HEK293 (cell line): ENCODE data around the gene MRGPRX2.

Experiments
- BCL11A ChIP-seq: fragments of 450-650 bp; formaldehyde crosslinking; IDR thresholded peaks from 2 replicates; pipeline ENCODE4 v1.5.1; 2016; ENCODE audit warnings: low read depth, missing biosample characterization, missing genetic modification characterization
- GFI1B ChIP-seq: fragments of 450-650 bp; formaldehyde crosslinking; IDR thresholded peaks from 2 replicates; pipeline ENCODE4 v1.5.1; 2016; ENCODE audit warnings: missing biosample characterization, missing genetic modification characterization
- GLI4 ChIP-seq: fragments of 450-650 bp; formaldehyde crosslinking; IDR thresholded peaks from 2 replicates; pipeline ENCODE4 v1.5.1; 2016; ENCODE audit warnings: missing biosample characterization, missing genetic modification characterization
- RBAK ChIP-seq: fragments of 450-650 bp; formaldehyde crosslinking; IDR thresholded peaks from 2 replicates; pipeline ENCODE4 v1.5.1; 2016; ENCODE audit warnings: missing biosample characterization, missing genetic modification characterization
- SCRT2 ChIP-seq: fragments of 450-650 bp; formaldehyde crosslinking; IDR thresholded peaks from 2 replicates; pipeline ENCODE4 v1.5.1; 2016; ENCODE audit warnings: missing biosample characterization, missing genetic modification characterization
- SP3 ChIP-seq: fragments of 450-650 bp; formaldehyde crosslinking; IDR thresholded peaks from 2 replicates; pipeline ENCODE4 v1.5.1; 2016; ENCODE audit warnings: missing biosample characterization, missing genetic modification characterization
- WT1 ChIP-seq: fragments of 450-650 bp; formaldehyde crosslinking; IDR thresholded peaks from 2 replicates; pipeline ENCODE4 v1.5.1; 2016; ENCODE audit warnings: missing biosample characterization, missing genetic modification characterization
- YY2 ChIP-seq: fragments of 450-650 bp; formaldehyde crosslinking; IDR thresholded peaks from 2 replicates; pipeline ENCODE4 v1.5.1; 2016; ENCODE audit warnings: missing biosample characterization, missing genetic modification characterization
- ZBTB20 ChIP-seq: fragments of 450-650 bp; formaldehyde crosslinking; IDR thresholded peaks from 2 replicates; pipeline ENCODE4 v1.5.1; 2016; ENCODE audit warnings: missing biosample characterization, missing genetic modification characterization
- ZNF157 ChIP-seq: fragments of 450-650 bp; formaldehyde crosslinking; IDR thresholded peaks from 2 replicates; pipeline ENCODE4 v1.5.1; 2016; ENCODE audit warnings: missing biosample characterization, missing genetic modification characterization
- ZNF184 ChIP-seq: fragments of 450-650 bp; IDR thresholded peaks from 2 replicates; pipeline ENCODE4 v1.5.1; 2018; ENCODE audit warnings: missing biosample characterization, mild to moderate bottlenecking, missing genetic modification characterization
- ZNF239 ChIP-seq: fragments of 450-650 bp; formaldehyde crosslinking; IDR thresholded peaks from 2 replicates; pipeline ENCODE4 v1.5.1; 2016; ENCODE audit warnings: missing biosample characterization, missing genetic modification characterization
- ZNF266 ChIP-seq: fragments of 450-650 bp; formaldehyde crosslinking; IDR thresholded peaks from 2 replicates; pipeline ENCODE4 v1.5.1; 2016; ENCODE audit warnings: missing biosample characterization, missing genetic modification characterization, low read depth
- ZNF521 ChIP-seq: fragments of 450-650 bp; formaldehyde crosslinking; IDR thresholded peaks from 2 replicates; pipeline ENCODE4 v1.5.1; 2017; ENCODE audit warnings: missing biosample characterization, mild to moderate bottlenecking, missing genetic modification characterization
- ZNF529 ChIP-seq: fragments of 450-650 bp; formaldehyde crosslinking; IDR thresholded peaks from 2 replicates; pipeline ENCODE4 v1.5.1; 2017; ENCODE audit warnings: missing genetic modification characterization, missing biosample characterization; ENCODE audit not compliant: insufficient replicate concordance
- ZNF548 ChIP-seq: fragments of 450-650 bp; formaldehyde crosslinking; IDR thresholded peaks from 2 replicates; pipeline ENCODE4 v1.5.1; 2016; ENCODE audit warnings: missing biosample characterization, missing genetic modification characterization
- ZNF561 ChIP-seq: fragments of 450-650 bp; IDR thresholded peaks from 2 replicates; pipeline ENCODE4 v1.5.1; 2018; ENCODE audit warnings: missing biosample characterization, missing genetic modification characterization, borderline replicate concordance
- ZNF596 ChIP-seq: fragments of 450-650 bp; IDR thresholded peaks from 2 replicates; pipeline ENCODE4 v1.5.0; 2018; ENCODE audit warnings: missing biosample characterization, mild to moderate bottlenecking, missing genetic modification characterization, moderate library complexity
- ZNF600 ChIP-seq: fragments of 450-650 bp; formaldehyde crosslinking; IDR thresholded peaks from 2 replicates; pipeline ENCODE4 v1.5.1; 2016; ENCODE audit warnings: missing biosample characterization, missing genetic modification characterization
- ZNF747 ChIP-seq: fragments of 450-650 bp; formaldehyde crosslinking; IDR thresholded peaks from 2 replicates; pipeline ENCODE4 v1.5.1; 2016; ENCODE audit warnings: missing biosample characterization, missing genetic modification characterization
- TF ChIP-seq, protein P1 (sequence below): fragments of 450-650 bp; formaldehyde crosslinking; IDR thresholded peaks from 2 replicates; pipeline ENCODE4 v1.5.1; 2016; ENCODE audit warnings: missing biosample characterization, missing genetic modification characterization
- TF ChIP-seq, protein P2 (sequence below): fragments of 450-650 bp; formaldehyde crosslinking; IDR thresholded peaks from 2 replicates; pipeline ENCODE4; 2016; ENCODE audit warnings: missing biosample characterization, missing genetic modification characterization
- TF ChIP-seq, protein P3 (sequence below): fragments of 450-650 bp; formaldehyde crosslinking; IDR thresholded peaks from 2 replicates; pipeline ENCODE4 v1.5.1; 2016; ENCODE audit warnings: missing biosample characterization, missing genetic modification characterization, borderline replicate concordance
- TF ChIP-seq, protein P4 (sequence below): fragments of 450-650 bp; IDR thresholded peaks from 2 replicates; pipeline ENCODE4 v1.5.1; 2018; ENCODE audit warnings: missing biosample characterization, missing genetic modification characterization
- TF ChIP-seq, protein P5 (sequence below): fragments of 450-650 bp; formaldehyde crosslinking; IDR thresholded peaks from 2 replicates; pipeline ENCODE4 v1.5.1; 2016; ENCODE audit warnings: missing biosample characterization, missing genetic modification characterization
- TF ChIP-seq, protein P6 (sequence below): sonication (generic); formaldehyde crosslinking; IDR thresholded peaks from 2 replicates; pipeline ENCODE4 v1.8.1; 2022; ENCODE audit warnings: mild to moderate bottlenecking, moderate library complexity, missing genetic modification reagents
- TF ChIP-seq, protein P7 (sequence below): fragments of 450-650 bp; formaldehyde crosslinking; IDR thresholded peaks from 2 replicates; pipeline ENCODE4 v1.5.1; 2016; ENCODE audit warnings: missing biosample characterization, missing genetic modification characterization
- TF ChIP-seq, protein P8 (sequence below): fragments of 450-650 bp; formaldehyde crosslinking; IDR thresholded peaks from 2 replicates; pipeline ENCODE4 v1.5.1; 2016; ENCODE audit warnings: missing biosample characterization, missing genetic modification characterization

MRGPRX2 gene

DNA sequence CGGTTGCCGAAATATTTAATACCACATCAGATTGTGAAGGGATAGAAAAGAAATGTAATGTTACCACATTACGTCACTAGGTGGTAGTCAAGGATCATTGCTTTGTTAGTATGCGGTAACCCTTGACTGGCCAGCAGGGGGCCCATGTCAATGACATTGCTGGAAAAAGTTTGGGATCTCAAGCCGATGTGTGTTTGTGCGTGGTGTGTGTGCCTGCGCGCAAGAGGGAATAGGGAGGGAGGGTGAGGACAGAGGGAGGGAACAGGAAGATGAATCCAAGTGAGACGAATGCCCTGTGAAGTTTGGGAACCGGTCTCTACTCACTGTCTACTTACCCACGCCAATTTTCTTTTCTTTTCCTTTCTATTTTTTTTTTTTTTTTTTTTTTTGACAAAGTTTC, 10.7 kb upstream of the MRGPRX2 start (continued):
- TF ChIP-seq ZNF184 (tag by site-specific recombination) (no peak), ZNF548 (tag by site-specific recombination) (no peak), RBAK (no peak), SP3 (tag by site-specific recombination) (no peak), ZNF561 (no peak), ZNF747 (tag by site-specific recombination) (no peak), ZNF266 (no peak), GFI1B (tag by site-specific recombination) (no peak), WT1 (tag by site-specific recombination) (no peak), ZNF521 (tag by site-specific recombination) (no peak), ZNF596 (tag by site-specific recombination) (no peak), ZBTB20 (tag by site-specific recombination) (no peak), ZNF529 (no peak), ZNF239 (tag by site-specific recombination) (no peak), YY2 (tag by site-specific recombination) (no peak), GLI4 (tag by site-specific recombination) (no peak), ZNF157 (no peak), ZNF600 (tag by site-specific recombination) (0 out of 2 replicates have a peak, but pooled peaks have one; percentile 21), BCL11A (tag by site-specific recombination) (no peak), SCRT2 (tag by site-specific recombination) (no peak)
- TF ChIP-seq, protein P1, sequence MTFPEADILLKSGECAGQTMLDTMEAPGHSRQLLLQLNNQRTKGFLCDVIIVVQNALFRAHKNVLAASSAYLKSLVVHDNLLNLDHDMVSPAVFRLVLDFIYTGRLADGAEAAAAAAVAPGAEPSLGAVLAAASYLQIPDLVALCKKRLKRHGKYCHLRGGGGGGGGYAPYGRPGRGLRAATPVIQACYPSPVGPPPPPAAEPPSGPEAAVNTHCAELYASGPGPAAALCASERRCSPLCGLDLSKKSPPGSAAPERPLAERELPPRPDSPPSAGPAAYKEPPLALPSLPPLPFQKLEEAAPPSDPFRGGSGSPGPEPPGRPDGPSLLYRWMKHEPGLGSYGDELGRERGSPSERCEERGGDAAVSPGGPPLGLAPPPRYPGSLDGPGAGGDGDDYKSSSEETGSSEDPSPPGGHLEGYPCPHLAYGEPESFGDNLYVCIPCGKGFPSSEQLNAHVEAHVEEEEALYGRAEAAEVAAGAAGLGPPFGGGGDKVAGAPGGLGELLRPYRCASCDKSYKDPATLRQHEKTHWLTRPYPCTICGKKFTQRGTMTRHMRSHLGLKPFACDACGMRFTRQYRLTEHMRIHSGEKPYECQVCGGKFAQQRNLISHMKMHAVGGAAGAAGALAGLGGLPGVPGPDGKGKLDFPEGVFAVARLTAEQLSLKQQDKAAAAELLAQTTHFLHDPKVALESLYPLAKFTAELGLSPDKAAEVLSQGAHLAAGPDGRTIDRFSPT (tag by site-specific recombination) = no peak
- TF ChIP-seq, protein P2, sequence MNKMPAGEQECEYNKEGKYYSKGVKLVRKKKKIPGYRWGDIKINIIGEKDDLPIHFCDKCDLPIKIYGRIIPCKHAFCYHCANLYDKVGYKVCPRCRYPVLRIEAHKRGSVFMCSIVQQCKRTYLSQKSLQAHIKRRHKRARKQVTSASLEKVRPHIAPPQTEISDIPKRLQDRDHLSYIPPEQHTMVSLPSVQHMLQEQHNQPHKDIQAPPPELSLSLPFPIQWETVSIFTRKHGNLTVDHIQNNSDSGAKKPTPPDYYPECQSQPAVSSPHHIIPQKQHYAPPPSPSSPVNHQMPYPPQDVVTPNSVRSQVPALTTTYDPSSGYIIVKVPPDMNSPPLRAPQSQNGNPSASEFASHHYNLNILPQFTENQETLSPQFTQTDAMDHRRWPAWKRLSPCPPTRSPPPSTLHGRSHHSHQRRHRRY (tag by site-specific recombination) = no peak
- TF ChIP-seq, protein P3, sequence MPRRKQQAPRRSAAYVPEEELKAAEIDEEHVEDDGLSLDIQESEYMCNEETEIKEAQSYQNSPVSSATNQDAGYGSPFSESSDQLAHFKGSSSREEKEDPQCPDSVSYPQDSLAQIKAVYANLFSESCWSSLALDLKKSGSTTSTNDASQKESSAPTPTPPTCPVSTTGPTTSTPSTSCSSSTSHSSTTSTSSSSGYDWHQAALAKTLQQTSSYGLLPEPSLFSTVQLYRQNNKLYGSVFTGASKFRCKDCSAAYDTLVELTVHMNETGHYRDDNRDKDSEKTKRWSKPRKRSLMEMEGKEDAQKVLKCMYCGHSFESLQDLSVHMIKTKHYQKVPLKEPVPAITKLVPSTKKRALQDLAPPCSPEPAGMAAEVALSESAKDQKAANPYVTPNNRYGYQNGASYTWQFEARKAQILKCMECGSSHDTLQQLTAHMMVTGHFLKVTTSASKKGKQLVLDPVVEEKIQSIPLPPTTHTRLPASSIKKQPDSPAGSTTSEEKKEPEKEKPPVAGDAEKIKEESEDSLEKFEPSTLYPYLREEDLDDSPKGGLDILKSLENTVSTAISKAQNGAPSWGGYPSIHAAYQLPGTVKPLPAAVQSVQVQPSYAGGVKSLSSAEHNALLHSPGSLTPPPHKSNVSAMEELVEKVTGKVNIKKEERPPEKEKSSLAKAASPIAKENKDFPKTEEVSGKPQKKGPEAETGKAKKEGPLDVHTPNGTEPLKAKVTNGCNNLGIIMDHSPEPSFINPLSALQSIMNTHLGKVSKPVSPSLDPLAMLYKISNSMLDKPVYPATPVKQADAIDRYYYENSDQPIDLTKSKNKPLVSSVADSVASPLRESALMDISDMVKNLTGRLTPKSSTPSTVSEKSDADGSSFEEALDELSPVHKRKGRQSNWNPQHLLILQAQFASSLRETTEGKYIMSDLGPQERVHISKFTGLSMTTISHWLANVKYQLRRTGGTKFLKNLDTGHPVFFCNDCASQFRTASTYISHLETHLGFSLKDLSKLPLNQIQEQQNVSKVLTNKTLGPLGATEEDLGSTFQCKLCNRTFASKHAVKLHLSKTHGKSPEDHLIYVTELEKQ = no peak
- TF ChIP-seq, protein P4, sequence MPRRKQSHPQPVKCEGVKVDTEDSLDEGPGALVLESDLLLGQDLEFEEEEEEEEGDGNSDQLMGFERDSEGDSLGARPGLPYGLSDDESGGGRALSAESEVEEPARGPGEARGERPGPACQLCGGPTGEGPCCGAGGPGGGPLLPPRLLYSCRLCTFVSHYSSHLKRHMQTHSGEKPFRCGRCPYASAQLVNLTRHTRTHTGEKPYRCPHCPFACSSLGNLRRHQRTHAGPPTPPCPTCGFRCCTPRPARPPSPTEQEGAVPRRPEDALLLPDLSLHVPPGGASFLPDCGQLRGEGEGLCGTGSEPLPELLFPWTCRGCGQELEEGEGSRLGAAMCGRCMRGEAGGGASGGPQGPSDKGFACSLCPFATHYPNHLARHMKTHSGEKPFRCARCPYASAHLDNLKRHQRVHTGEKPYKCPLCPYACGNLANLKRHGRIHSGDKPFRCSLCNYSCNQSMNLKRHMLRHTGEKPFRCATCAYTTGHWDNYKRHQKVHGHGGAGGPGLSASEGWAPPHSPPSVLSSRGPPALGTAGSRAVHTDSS (tag by site-specific recombination) = no peak
- TF ChIP-seq, protein P5, sequence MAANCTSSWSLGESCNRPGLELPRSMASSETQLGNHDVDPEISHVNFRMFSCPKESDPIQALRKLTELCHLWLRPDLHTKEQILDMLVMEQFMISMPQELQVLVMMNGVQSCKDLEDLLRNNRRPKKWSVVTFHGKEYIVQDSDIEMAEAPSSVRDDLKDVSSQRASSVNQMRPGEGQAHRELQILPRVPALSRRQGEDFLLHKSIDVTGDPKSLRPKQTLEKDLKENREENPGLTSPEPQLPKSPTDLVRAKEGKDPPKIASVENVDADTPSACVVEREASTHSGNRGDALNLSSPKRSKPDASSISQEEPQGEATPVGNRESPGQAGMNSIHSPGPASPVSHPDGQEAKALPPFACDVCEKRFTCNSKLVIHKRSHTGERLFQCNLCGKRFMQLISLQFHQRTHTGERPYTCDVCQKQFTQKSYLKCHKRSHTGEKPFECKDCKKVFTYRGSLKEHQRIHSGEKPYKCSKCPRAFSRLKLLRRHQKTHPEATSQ (tag by site-specific recombination) = no peak
- TF ChIP-seq, protein P6, sequence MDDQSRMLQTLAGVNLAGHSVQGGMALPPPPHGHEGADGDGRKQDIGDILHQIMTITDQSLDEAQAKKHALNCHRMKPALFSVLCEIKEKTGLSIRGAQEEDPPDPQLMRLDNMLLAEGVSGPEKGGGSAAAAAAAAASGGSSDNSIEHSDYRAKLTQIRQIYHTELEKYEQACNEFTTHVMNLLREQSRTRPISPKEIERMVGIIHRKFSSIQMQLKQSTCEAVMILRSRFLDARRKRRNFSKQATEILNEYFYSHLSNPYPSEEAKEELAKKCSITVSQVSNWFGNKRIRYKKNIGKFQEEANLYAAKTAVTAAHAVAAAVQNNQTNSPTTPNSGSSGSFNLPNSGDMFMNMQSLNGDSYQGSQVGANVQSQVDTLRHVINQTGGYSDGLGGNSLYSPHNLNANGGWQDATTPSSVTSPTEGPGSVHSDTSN (CRISPR knock-in tag) = no peak
- TF ChIP-seq, protein P7, sequence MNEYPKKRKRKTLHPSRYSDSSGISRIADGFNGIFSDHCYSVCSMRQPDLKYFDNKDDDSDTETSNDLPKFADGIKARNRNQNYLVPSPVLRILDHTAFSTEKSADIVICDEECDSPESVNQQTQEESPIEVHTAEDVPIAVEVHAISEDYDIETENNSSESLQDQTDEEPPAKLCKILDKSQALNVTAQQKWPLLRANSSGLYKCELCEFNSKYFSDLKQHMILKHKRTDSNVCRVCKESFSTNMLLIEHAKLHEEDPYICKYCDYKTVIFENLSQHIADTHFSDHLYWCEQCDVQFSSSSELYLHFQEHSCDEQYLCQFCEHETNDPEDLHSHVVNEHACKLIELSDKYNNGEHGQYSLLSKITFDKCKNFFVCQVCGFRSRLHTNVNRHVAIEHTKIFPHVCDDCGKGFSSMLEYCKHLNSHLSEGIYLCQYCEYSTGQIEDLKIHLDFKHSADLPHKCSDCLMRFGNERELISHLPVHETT (tag by site-specific recombination) = peak; percentile 22; the same call in 1 of the 2 replicates
- TF ChIP-seq, protein P8, sequence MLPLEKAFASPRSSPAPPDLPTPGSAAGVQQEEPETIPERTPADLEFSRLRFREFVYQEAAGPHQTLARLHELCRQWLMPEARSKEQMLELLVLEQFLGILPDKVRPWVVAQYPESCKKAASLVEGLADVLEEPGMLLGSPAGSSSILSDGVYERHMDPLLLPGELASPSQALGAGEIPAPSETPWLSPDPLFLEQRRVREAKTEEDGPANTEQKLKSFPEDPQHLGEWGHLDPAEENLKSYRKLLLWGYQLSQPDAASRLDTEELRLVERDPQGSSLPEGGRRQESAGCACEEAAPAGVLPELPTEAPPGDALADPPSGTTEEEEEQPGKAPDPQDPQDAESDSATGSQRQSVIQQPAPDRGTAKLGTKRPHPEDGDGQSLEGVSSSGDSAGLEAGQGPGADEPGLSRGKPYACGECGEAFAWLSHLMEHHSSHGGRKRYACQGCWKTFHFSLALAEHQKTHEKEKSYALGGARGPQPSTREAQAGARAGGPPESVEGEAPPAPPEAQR (tag by site-specific recombination) = no peak
